Thyroid gland (tissue), 4 donors: ENCODE measurements around the gene SDC3. TPM values are rescaled to one million over a fixed set of nuclear protein-coding genes. Genes with fewer than 3 reads are reported as not detected.

Source experiments
- DNase-seq, 2 donors: peaks; one replicate each; pipeline ENCODE4 v3.0.0-alpha.2; 2019
- H3K27ac ChIP-seq, 3 donors: fragments of 200-600 bp; sonication (generic); 1 replicate in 2 of 3; 2 replicates in 1 of 3; pipeline ENCODE4 v1.5.1; 2016 to 2019; ENCODE audit warnings: mild to moderate bottlenecking in 1 of 3, moderate library complexity in 1 of 3
- H3K27me3 ChIP-seq: fragments of 200-600 bp; sonication (generic); one replicate; pipeline ENCODE4 v1.5.1; 2019
- H3K36me3 ChIP-seq, 2 donors: fragments of 200-600 bp; sonication (generic); one replicate each; pipeline ENCODE4 v1.5.1; 2016 to 2019
- H3K4me1 ChIP-seq, 2 donors: fragments of 200-600 bp; sonication (generic); one replicate each; pipeline ENCODE4 v1.5.1; 2017 to 2019
- H3K4me3 ChIP-seq, 3 donors: fragments of 200-600 bp; sonication (generic); replicated peaks in 1 of 3; 1 replicate in 2 of 3; 2 replicates in 1 of 3; pipeline ENCODE4 v1.5.1; 2016; ENCODE audit warnings: mild to moderate bottlenecking in 1 of 3
- H3K9me3 ChIP-seq: fragments of 200-600 bp; sonication (generic); one replicate; pipeline ENCODE4 v1.5.1; 2017
- CTCF ChIP-seq, 6 experiments: fragments of 200-600 bp in 3 of 6; fragments of 450-650 bp in 3 of 6; sonication (generic) in 3 of 6; IDR thresholded peaks; one replicate each; pipeline ENCODE4 v1.5.1; 2016 to 2019; ENCODE audit warnings: antibody characterized with exemption in 6 of 6, mild to moderate bottlenecking in 2 of 6, inconsistent platforms in 1 of 6, moderate library complexity in 1 of 6
- POLR2A ChIP-seq, 2 donors: fragments of 450-650 bp; IDR thresholded peaks; one replicate each; pipeline ENCODE4 v1.6.1; 2017; ENCODE audit warnings: antibody characterized with exemption in 2 of 2, mild to moderate bottlenecking in 2 of 2, moderate library complexity in 1 of 2
- WGBS, 2 donors: methylation state at CpG; one replicate each; pipeline ENCODE4 v1.1.5; 2017; 5-methylcytosine and 5-hydroxymethylcytosine counted together
- intact Hi-C: fragments of 100-400 bp; cut with DNase I; formaldehyde crosslinking; loops from one replicate; pipeline ENCODE4 v1.15.1; 2023
- total RNA-seq, 4 donors: library from RNA; depleted of rRNA; stranded (reverse); fragments of >200 nt; gene quantifications; one replicate each; pipeline ENCODE4 v1.2.3, GENCODE V29; 2016

The SDC3 gene
- total RNA-seq, 4 donors from 2014 or later, result 13.2 to 19.5 (median 15.9) TPM

DNA sequence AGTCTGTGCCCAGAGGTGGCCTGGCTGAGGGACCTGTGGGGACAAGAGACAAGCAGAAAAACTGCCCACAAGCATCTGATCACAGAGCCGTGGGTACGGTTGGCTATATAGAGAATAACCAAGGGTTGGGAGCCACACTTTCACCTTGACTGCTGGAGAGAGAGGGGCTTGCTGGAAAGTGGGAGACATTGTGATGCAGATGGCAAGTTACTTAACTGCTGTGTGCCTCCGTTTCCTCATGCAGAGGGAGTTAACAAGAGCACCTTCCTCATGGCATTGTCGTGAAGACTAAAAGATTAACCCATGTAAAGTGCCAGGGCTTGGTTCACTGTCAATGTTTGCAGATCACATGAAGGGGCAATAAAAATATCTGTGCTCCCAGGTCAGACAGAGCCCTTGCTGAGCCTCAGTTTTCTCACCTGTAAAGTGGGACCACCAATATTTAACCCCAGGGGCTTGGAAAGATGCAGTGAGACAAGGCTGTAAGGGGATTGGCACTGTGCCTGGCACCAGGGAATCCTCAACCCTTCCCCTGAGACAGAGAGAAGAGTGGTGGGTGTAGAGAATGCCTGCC, 52.8 kb downstream of the SDC3 start:
- no peak overlapping the region for H3K27ac ChIP-seq
- intact Hi-C loops, result no loop called here
- H3K4me3 ChIP-seq, result no peak overlapping the region
- no peaks in the 10 kb centered on the region for H3K36me3 ChIP-seq
- no peaks in the 10 kb centered on the region for H3K27me3 ChIP-seq
- H3K9me3 ChIP-seq, result no peaks in the 10 kb centered on the region
- peaks cover 0 to 11% of the 10 kb centered on the region in 2 donors for H3K4me1 ChIP-seq
- no peak for DNase-seq
- TF ChIP-seq CTCF (IDR thresholded peaks at IDR 0.05) (no peak), POLR2A (IDR thresholded peaks at IDR 0.05) (no peak)
- WGBS, 2 donors, result 73 to 78% methylated on average over 3 to 4 of the region's 4 CpGs

DNA sequence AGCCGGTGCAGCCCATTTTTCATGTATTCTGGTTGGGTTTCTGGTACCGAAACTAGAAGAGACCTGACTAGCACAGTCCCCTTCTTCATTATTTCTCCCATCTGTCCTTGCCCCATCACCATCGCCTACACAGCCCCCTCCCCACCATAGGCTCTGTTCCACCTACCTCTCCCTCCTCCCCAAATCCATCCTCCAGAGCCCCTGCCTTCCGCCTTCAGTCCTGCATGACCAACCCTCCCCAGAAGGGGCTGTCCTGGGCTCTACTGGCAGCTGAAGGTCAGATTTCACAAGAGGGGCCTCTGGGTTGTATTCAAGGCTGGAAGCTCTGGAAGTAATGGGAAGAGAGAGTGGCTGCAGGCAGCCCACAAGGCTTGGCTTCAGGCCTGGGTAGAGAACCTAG, 55.2 kb downstream of the SDC3 start:
- Histone ChIP-seq H3K27me3 (no peaks in the 10 kb centered on the region), H3K4me3 (no peak overlapping the region), H3K36me3 (no peaks in the 10 kb centered on the region), H3K27ac (no peak overlapping the region), H3K4me1 (peaks cover 0 to 11% of the 10 kb centered on the region in 2 donors), H3K9me3 (no peaks in the 10 kb centered on the region)
- intact Hi-C loops, result no loop called here
- DNase-seq, result no peak
- TF ChIP-seq POLR2A (IDR thresholded peaks at IDR 0.05) (no peak), CTCF (IDR thresholded peaks at IDR 0.05) (no peak)
- WGBS, 2 donors, result 82 to 92% methylated on average over 4 of the region's 4 CpGs

DNA sequence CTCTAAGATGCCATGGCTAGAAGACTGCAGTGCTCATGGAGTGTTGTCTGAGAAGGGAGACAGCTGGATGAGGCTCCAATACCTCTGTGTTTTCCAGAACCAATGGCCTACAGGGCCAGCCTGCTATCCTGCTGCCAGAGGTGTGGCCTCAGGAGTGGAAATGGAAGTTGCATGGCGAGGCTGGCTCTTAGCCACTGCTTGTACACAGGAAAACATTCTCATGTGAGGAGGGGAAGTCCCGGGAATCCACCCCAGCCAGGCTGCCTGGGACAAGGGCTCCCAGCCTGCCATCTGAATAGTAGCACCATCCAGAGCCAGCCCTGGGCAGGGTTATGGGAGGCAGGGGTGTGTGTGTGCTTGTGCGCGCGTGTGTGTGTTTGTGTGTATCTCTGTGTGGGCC, 56.5 kb downstream of the SDC3 start:
- WGBS, 2 donors, result 59 to 63% methylated on average over 4 to 5 of the region's 5 CpGs

DNA sequence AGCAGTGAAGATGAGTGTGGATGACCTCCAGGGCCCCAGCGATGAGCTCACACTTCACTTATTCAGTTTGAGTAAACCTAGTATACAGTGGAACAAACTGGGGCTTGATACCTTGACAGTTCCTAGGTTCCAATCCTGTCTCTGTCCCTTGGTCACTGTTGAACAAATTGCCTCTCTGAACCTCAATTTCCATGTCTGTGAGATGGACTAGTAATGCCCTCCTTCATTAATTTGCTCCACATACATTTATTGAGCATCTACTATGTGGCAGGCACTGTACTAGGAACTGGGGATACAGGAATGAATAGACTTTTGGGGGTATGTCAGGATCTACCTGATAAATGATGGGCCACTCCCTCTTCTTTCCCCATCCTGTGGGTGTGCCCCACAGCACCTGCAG, 57.3 kb downstream of the SDC3 start:
- TF ChIP-seq CTCF (IDR thresholded peaks at IDR 0.05) (no peak), POLR2A (IDR thresholded peaks at IDR 0.05) (no peak)
- Histone ChIP-seq H3K4me1 (peaks cover 0 to 9% of the 10 kb centered on the region in 2 donors), H3K27ac (no peak overlapping the region), H3K36me3 (no peaks in the 10 kb centered on the region), H3K27me3 (no peaks in the 10 kb centered on the region), H3K4me3 (no peak overlapping the region), H3K9me3 (no peaks in the 10 kb centered on the region)
- 97 to 100% methylated on average over 1 of the region's 1 CpG for WGBS, 2 donors
- DNase-seq, result no peak
- intact Hi-C loops, result no loop called here

More for the DNA sequence above, 56.5 kb downstream of the SDC3 start:
- H3K9me3 ChIP-seq, result no peaks in the 10 kb centered on the region
- no peak for TF ChIP-seq POLR2A (IDR thresholded peaks at IDR 0.05)
- no peak for TF ChIP-seq CTCF (IDR thresholded peaks at IDR 0.05)
- no peaks in the 10 kb centered on the region for H3K27me3 ChIP-seq
- peak overlapping the region in 2 of 3 donors; percentile 17 to 33 for H3K27ac ChIP-seq
- DNase-seq, result peak; percentile 84 to 86
- H3K4me1 ChIP-seq, result peaks cover 0 to 11% of the 10 kb centered on the region in 2 donors
- no peaks in the 10 kb centered on the region for H3K36me3 ChIP-seq
- no peak overlapping the region for H3K4me3 ChIP-seq
- intact Hi-C loops, result no loop called here

DNA sequence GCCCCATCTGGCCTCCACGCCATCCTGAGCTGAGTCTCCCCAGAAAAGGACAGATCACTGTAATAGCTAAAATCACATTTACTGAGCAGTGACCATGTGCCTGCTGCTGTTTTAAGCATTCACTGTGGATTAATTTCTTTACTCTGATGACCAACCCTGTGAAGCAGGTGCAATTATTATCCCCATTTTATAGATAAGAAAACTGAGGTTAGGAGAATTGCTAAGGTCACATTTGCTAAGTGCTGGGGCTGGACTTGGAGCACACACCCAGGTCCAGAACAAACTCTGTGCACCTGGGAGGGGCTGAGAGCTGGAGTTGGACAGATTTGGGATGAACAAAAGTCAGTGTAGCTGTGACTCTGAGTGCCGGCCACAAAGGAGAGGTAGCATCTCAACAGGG, 58.0 kb downstream of the SDC3 start:
- 72 to 92% methylated on average over 2 of the region's 2 CpGs for WGBS, 2 donors
- intact Hi-C loops, result no loop called here
- no peak overlapping the region for H3K27ac ChIP-seq
- no peak for TF ChIP-seq POLR2A (IDR thresholded peaks at IDR 0.05)
- TF ChIP-seq CTCF (IDR thresholded peaks at IDR 0.05), result no peak
- no peaks in the 10 kb centered on the region for H3K36me3 ChIP-seq
- no peaks in the 10 kb centered on the region for H3K9me3 ChIP-seq
- H3K4me1 ChIP-seq, result peaks cover 0 to 7% of the 10 kb centered on the region in 2 donors
- no peak overlapping the region for H3K4me3 ChIP-seq
- no peaks in the 10 kb centered on the region for H3K27me3 ChIP-seq
- DNase-seq, result no peak
